SK-N-SH (cell line): ENCODE measurements around the gene SGTB. TPM values are rescaled to one million over a fixed set of nuclear protein-coding genes. Genes with fewer than 3 reads are reported as not detected.

Experiments
- CTCF ChIA-PET: fragments of 300-600, 350-600 bp; formaldehyde crosslinking; extraction: SDS; loops from one replicate; lab custom pipeline; 2021; lab: Yijun Ruan, JAX
- POLR2A ChIA-PET: fragments of 350-600 bp; sonication (Branson Sonifier 250); formaldehyde crosslinking; extraction: SDS; loops from one replicate; lab custom pipeline; 2020; ENCODE audit warnings: antibody characterized with exemption, inconsistent platforms; lab: Yijun Ruan, JAX
- DNase-seq: peaks from one replicate; pipeline ENCODE4 v3.0.0; 2012
- H2AFZ ChIP-seq: fragments of 200-600 bp; sonication (generic); 2 replicates; pipeline ENCODE4 v1.8.1; 2016; ENCODE audit warnings: antibody characterized with exemption, mild to moderate bottlenecking, low read depth
- H3F3A ChIP-seq: fragments of 200-600 bp; sonication (generic); replicated peaks from 2 replicates; pipeline ENCODE3; 2016; ENCODE audit warnings: antibody characterized with exemption, mild to moderate bottlenecking; ENCODE audit not compliant: insufficient read depth
- H3K27ac ChIP-seq, 2 experiments: fragments of 200-500 bp in 1 of 2; fragments of 200-600 bp in 1 of 2; sonication (Bioruptor generic) in 1 of 2; sonication (generic), shearing (Covaris generic) in 1 of 2; 2 replicates each; pipeline versions ENCODE4 v1.5.1 to v1.6.1; 2014 to 2016; ENCODE audit warnings: low read depth in 2 of 2, inconsistent platforms in 1 of 2, low read length in 1 of 2, mild to moderate bottlenecking in 1 of 2, mixed read lengths in 1 of 2
- H3K27me3 ChIP-seq: fragments of 200-600 bp; sonication (generic), shearing (Covaris generic); 2 replicates; pipeline ENCODE4 v1.6.1; 2016; ENCODE audit warnings: mixed run types; ENCODE audit not compliant: insufficient read depth
- H3K36me3 ChIP-seq, 2 experiments: fragments of 200-500 bp in 1 of 2; fragments of 200-600 bp in 1 of 2; sonication (Bioruptor generic) in 1 of 2; sonication (generic) in 1 of 2; replicated peaks in 1 of 2; 2 replicates each; pipeline versions ENCODE3 to v1.5.1; 2014 to 2016; ENCODE audit warnings: low read length in 1 of 2, mild to moderate bottlenecking in 1 of 2; ENCODE audit not compliant: insufficient read depth in 2 of 2, control insufficient read depth in 1 of 2
- H3K4me1 ChIP-seq, 2 experiments: fragments of 200-500 bp in 1 of 2; fragments of 200-600 bp in 1 of 2; sonication (Bioruptor generic) in 1 of 2; sonication (generic), shearing (Covaris generic) in 1 of 2; 2 replicates each; pipeline versions ENCODE4 v1.5.1 to v1.6.1; 2014 to 2016; ENCODE audit warnings: low read depth in 1 of 2, low read length in 1 of 2, mixed run types in 1 of 2; ENCODE audit not compliant: insufficient read depth in 2 of 2, control insufficient read depth in 1 of 2
- H3K4me2 ChIP-seq: fragments of 200-600 bp; sonication (generic), shearing (Covaris generic); 2 replicates; pipeline ENCODE4 v1.6.1; 2017; ENCODE audit warnings: mixed run types
- H3K4me3 ChIP-seq, 2 experiments: fragments of 200-500 bp in 1 of 2; fragments of 200-600 bp in 1 of 2; sonication (Bioruptor generic) in 1 of 2; sonication (generic), shearing (Covaris generic) in 1 of 2; 2 replicates each; pipeline versions ENCODE4 v1.5.1 to v1.8.1; 2014 to 2016; ENCODE audit warnings: low read depth in 2 of 2, inconsistent platforms in 1 of 2, low read length in 1 of 2, mild to moderate bottlenecking in 1 of 2, mixed read lengths in 1 of 2, moderate library complexity in 1 of 2
- H3K79me2 ChIP-seq: fragments of 200-600 bp; sonication (generic); 2 replicates; pipeline ENCODE4 v1.8.1; 2017; ENCODE audit warnings: mild to moderate bottlenecking; ENCODE audit not compliant: insufficient read depth
- H3K9ac ChIP-seq: fragments of 200-600 bp; sonication (generic); 2 replicates; pipeline ENCODE4 v1.6.1; 2017; ENCODE audit warnings: mixed run types
- H3K9me2 ChIP-seq: fragments of 200-600 bp; sonication (generic); 2 replicates; pipeline ENCODE4 v1.6.1; 2017; ENCODE audit warnings: mixed run types
- H3K9me3 ChIP-seq: fragments of 200-600 bp; sonication (generic); 2 replicates; pipeline ENCODE4 v1.6.1; 2017; ENCODE audit warnings: mixed run types, mild to moderate bottlenecking, moderate library complexity
- H4K20me1 ChIP-seq: fragments of 200-600 bp; sonication (generic); 2 replicates; pipeline ENCODE4 v1.6.1; 2017; ENCODE audit warnings: mild to moderate bottlenecking, mixed run types; ENCODE audit not compliant: insufficient read depth
- CTCF ChIP-seq: fragments of 200-600 bp; sonication (generic); IDR thresholded peaks from 2 replicates; pipeline ENCODE4 v1.6.1; 2017; ENCODE audit warnings: antibody characterized with exemption, mild to moderate bottlenecking, moderate library complexity
- IRF3 ChIP-seq: fragments of 150-350 bp; IDR thresholded peaks from 2 replicates; pipeline ENCODE4 v1.6.1; 2016; ENCODE audit warnings: mild to moderate bottlenecking, low read depth, low read length
- JUND ChIP-seq: IDR thresholded peaks from 2 replicates; pipeline ENCODE4 v1.4.0; 2012
- MXI1 ChIP-seq: IDR thresholded peaks from 2 replicates; pipeline ENCODE4 v1.6.1; 2012; ENCODE audit warnings: mild to moderate bottlenecking, low read depth, low read length, improper control_type of control experiment
- NFIC ChIP-seq: IDR thresholded peaks from 2 replicates; pipeline ENCODE4 v1.4.0; 2012; ENCODE audit warnings: borderline replicate concordance
- NRF1 ChIP-seq: IDR thresholded peaks from 2 replicates; pipeline ENCODE4 v1.6.1; 2012; ENCODE audit warnings: low read depth, mild to moderate bottlenecking, low read length
- POLR2AphosphoS5 ChIP-seq: IDR thresholded peaks from 2 replicates; pipeline ENCODE4 v1.6.1; 2012; ENCODE audit warnings: low read depth, low read length
- SIN3A ChIP-seq: IDR thresholded peaks from 2 replicates; pipeline ENCODE4 v1.6.1; 2012; ENCODE audit warnings: low read depth, mild to moderate bottlenecking, low read length, moderate library complexity, borderline replicate concordance
- TAF1 ChIP-seq: IDR thresholded peaks from 2 replicates; pipeline ENCODE4 v1.6.1; 2012; ENCODE audit warnings: low read depth, mild to moderate bottlenecking, low read length, moderate library complexity, borderline replicate concordance
- WGBS: methylation state at CpG from one replicate; pipeline ENCODE4 v1.1.6; 2017; ENCODE audit warnings: low lambda C conversion rate; 5-methylcytosine and 5-hydroxymethylcytosine counted together
- polyA plus RNA-seq, 3 experiments: library from polyadenylated mRNA; depleted of rRNA; stranded (reverse); fragments of >200 nt; gene quantifications; 2 replicates each; pipeline ENCODE4 v1.2.3, GENCODE V29; 2012

The SGTB gene
- polyA plus RNA-seq, 1 of the 3 experiments (the other 2 are of a cell fraction): 3.5 TPM

DNA sequence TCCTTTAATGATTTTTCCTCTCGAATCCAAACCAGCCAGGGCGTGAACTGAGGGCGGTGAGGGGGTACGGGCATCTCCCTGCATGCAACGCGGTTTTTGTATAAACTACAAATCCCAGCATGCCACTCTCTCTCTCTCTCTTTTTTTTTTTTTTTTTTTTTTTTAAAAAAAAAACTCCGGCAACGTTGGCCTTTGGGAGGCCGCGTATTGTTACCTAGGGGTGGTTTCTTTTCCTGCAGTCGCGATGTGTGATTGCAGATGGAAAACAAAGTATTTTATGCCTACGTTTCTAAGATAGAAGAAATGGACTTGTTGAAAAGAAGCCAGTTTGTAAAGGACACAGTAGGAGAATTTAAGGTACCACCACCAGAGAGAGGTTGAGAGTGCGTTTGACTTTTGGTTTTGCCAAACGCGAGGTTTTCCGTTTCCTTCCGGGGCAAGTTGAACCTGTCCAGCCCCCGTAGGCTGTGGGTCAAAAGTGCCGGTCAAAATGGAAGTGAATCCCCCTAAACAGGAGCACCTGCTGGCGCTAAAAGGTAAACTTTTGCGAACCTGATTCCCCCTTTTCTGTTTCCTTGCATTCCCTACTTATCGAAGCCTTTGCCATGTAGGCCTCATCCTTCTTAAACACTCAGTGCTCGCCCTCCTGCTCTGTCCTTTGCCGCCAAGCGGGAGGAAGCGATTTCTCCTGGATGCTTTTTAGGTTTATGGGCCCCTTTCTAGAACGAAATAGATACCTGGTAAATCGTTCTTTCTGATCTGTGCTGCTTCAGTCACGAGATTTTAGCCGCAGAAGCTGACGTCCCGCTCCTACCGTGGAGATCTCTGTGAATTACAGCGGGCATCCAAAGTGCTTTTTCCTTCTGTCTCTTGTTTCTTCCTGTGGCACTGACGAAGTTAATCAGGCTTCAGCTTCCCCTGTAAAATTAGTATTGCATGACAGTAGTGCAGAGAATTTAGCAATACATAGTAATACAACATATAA, 97.0 kb downstream of the SGTB start, which contains the start of the genes SHLD3 and TRAPPC13 (continued):
- TF ChIP-seq IRF3: no peak

- POLR2A ChIA-PET: interaction anchor here (0.6 to 1.0 kb wide), 3 partner anchors 60 to 516 kb away, joined by 3 to 4 read pairs (median 4); partner anchors contain the start of gene PPWD1
Measured at GRCh38 chr5:65624025-65624570, 97.8 kb downstream of the SGTB start, which contains the start of gene TRIM23. TSS of gene TRIM23 (minus strand) at chr5:65624333. CDS start at chr5:65624274, 59 bp downstream.

More at GRCh38 chr5:65624025-65624570, 97.8 kb downstream of the SGTB start, which contains the start of gene TRIM23:
- H3K4me1 ChIP-seq: peaks cover 0 to 13% of the 10 kb centered on the region in 2 experiments; a peak in 2 of 4 replicates
- CTCF ChIA-PET: interaction anchor here (0.6 to 1.3 kb wide), 3 partner anchors 12 to 569 kb away, joined by 3 read pairs; no protein-coding TSS in a partner anchor
- peak; percentile 86 for DNase-seq
- H3K27me3 ChIP-seq: no peaks in the 10 kb centered on the region
- under 1% methylated on average over 32 of the region's 32 CpGs for whole genome bisulfite sequencing
- peaks cover 4 to 10% of the 10 kb centered on the region in 2 experiments for H3K36me3 ChIP-seq
- peak within 1 kb of the TSS; percentile 89 for H3K4me2 ChIP-seq
- peak within 1 kb of the TSS; percentile 77 for H3K9ac ChIP-seq
- H4K20me1 ChIP-seq: no peaks in the 10 kb centered on the region; the same call in 1 of the 2 replicates
- H3K79me2 ChIP-seq: peaks cover 92% of the 10 kb centered on the region
- no peaks in the 10 kb centered on the region for H3K9me2 ChIP-seq
- H3K27ac ChIP-seq: peak within 1 kb of the TSS; percentile 90 to 96
- peak within 1 kb of the TSS; percentile 78 to 97 for H3K4me3 ChIP-seq
- H3K9me3 ChIP-seq: no peaks in the 10 kb centered on the region
- TF ChIP-seq NFIC: no peak
- peak; percentile 95 for TF ChIP-seq NRF1
- peak; percentile 15; the same call in 1 of the 2 replicates for TF ChIP-seq CTCF
- TF ChIP-seq SIN3A: peak; percentile 84
- TF ChIP-seq JUND: no peak
- TF ChIP-seq MXI1: peak; percentile 61; the same call in 1 of the 2 replicates
- TF ChIP-seq TAF1: peak; percentile 59
- TF ChIP-seq POLR2AphosphoS5: peak; percentile 85
- peak within 1 kb of the TSS; percentile 82 for H2AFZ ChIP-seq
- H3F3A ChIP-seq: no peaks in the 10 kb centered on the region
